Measurements from ENCODE around the gene NRCAM.
A peak's percentile ranks its signal among the peaks of the same experiment; 100 is the strongest.

NRCAM gene

DNA sequence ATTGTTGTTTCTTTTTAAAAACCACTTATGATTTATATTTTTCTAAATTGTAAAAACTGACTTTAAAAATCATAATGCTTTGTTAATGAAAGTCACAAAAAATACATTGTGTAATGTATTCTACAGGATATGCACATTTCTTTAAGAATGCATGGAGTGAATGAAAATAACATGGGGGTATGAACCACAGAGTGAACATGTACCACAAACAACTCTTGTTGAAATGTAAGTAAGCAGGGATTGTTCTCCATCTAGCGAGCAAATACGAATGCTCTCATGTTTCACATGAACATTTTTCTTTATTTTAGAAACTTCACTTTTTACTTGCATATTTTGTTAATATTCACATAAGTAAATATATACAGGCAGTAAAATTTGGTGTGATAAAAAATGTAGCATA is 290.5 kb downstream of the NRCAM start:
- TF ChIP-seq ARNTL (CRISPR knock-in tag; IDR thresholded peaks at IDR 0.05; ENCODE audit: borderline replicate concordance, low read depth) (no peak), CSRNP3 (CRISPR knock-in tag; IDR thresholded peaks at IDR 0.05) (no peak), ZNF70 (CRISPR knock-in tag; IDR thresholded peaks at IDR 0.05) (no peak), RARB (CRISPR knock-in tag; IDR thresholded peaks at IDR 0.05) (no peak), CSDC2 (CRISPR knock-in tag; IDR thresholded peaks at IDR 0.05) (no peak), TCF4 (CRISPR knock-in tag; IDR thresholded peaks at IDR 0.05; ENCODE audit: borderline replicate concordance) (no peak), POU6F1 (CRISPR knock-in tag; IDR thresholded peaks at IDR 0.05; ENCODE audit: borderline replicate concordance, low read depth) (no peak), ISL1 (CRISPR knock-in tag; IDR thresholded peaks at IDR 0.05) (no peak)
- TF ChIP-seq, protein P1, sequence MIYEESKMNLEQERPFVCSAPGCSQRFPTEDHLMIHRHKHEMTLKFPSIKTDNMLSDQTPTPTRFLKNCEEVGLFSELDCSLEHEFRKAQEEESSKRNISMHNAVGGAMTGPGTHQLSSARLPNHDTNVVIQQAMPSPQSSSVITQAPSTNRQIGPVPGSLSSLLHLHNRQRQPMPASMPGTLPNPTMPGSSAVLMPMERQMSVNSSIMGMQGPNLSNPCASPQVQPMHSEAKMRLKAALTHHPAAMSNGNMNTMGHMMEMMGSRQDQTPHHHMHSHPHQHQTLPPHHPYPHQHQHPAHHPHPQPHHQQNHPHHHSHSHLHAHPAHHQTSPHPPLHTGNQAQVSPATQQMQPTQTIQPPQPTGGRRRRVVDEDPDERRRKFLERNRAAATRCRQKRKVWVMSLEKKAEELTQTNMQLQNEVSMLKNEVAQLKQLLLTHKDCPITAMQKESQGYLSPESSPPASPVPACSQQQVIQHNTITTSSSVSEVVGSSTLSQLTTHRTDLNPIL (CRISPR knock-in tag; IDR thresholded peaks at IDR 0.05; ENCODE audit: low read depth), result no peak
- TF ChIP-seq, protein P2, sequence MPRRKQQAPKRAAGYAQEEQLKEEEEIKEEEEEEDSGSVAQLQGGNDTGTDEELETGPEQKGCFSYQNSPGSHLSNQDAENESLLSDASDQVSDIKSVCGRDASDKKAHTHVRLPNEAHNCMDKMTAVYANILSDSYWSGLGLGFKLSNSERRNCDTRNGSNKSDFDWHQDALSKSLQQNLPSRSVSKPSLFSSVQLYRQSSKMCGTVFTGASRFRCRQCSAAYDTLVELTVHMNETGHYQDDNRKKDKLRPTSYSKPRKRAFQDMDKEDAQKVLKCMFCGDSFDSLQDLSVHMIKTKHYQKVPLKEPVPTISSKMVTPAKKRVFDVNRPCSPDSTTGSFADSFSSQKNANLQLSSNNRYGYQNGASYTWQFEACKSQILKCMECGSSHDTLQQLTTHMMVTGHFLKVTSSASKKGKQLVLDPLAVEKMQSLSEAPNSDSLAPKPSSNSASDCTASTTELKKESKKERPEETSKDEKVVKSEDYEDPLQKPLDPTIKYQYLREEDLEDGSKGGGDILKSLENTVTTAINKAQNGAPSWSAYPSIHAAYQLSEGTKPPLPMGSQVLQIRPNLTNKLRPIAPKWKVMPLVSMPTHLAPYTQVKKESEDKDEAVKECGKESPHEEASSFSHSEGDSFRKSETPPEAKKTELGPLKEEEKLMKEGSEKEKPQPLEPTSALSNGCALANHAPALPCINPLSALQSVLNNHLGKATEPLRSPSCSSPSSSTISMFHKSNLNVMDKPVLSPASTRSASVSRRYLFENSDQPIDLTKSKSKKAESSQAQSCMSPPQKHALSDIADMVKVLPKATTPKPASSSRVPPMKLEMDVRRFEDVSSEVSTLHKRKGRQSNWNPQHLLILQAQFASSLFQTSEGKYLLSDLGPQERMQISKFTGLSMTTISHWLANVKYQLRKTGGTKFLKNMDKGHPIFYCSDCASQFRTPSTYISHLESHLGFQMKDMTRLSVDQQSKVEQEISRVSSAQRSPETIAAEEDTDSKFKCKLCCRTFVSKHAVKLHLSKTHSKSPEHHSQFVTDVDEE (CRISPR knock-in tag; IDR thresholded peaks at IDR 0.05), result no peak
- no peak for ATAC-seq

DNA sequence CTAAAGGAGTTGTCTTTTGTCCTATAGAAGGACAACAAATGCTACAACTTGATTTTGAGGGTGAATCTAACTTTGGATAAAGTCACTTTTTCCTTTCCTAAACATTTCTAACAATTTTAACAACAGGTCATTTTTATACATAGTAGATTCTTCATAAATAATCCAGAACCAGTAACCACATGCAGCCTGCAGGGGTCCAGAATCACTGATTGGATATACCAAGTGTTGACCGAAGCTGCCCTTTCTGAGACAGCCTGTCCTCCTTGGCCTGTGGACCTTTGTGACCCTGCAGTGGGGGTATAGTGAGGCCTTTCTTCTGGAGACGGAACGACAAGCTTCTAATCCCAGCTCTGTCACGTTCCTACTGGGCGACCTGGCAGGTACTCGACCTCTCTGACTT is 291.3 kb downstream of the NRCAM start:
- TF ChIP-seq, protein P2 (CRISPR knock-in tag; IDR thresholded peaks at IDR 0.05), result no peak
- TF ChIP-seq PPARA (CRISPR knock-in tag; IDR thresholded peaks at IDR 0.05; ENCODE audit: borderline replicate concordance) (no peak), ARNTL (CRISPR knock-in tag; IDR thresholded peaks at IDR 0.05; ENCODE audit: borderline replicate concordance, low read depth) (no peak), ESRRG (CRISPR knock-in tag; IDR thresholded peaks at IDR 0.05) (no peak), ZNF565 (CRISPR knock-in tag; conservative IDR thresholded peaks at IDR 0.05; ENCODE audit: low read depth) (no peak), BACH2 (CRISPR knock-in tag; IDR thresholded peaks at IDR 0.05; ENCODE audit: borderline replicate concordance) (no peak), RARB (CRISPR knock-in tag; IDR thresholded peaks at IDR 0.05) (no peak), PATZ1 (CRISPR knock-in tag; IDR thresholded peaks at IDR 0.05; ENCODE audit: borderline replicate concordance) (no peak), TOX (CRISPR knock-in tag; IDR thresholded peaks at IDR 0.05; ENCODE audit: borderline replicate concordance) (no peak), ZFP3 (CRISPR knock-in tag; IDR thresholded peaks at IDR 0.05) (no peak), TCF4 (CRISPR knock-in tag; IDR thresholded peaks at IDR 0.05; ENCODE audit: borderline replicate concordance) (no peak)
- TF ChIP-seq, protein P1 (CRISPR knock-in tag; IDR thresholded peaks at IDR 0.05; ENCODE audit: low read depth), result no peak
- ATAC-seq, result peak; percentile 33
